Measurements from ENCODE around the gene EGFR. TPM values are rescaled to one million over a fixed set of nuclear protein-coding genes. Genes with fewer than 3 reads are reported as not detected.

The EGFR gene
- total RNA-seq, 4 donors from 2014 or later: 79.3 to 125 (median 110) TPM

DNA sequence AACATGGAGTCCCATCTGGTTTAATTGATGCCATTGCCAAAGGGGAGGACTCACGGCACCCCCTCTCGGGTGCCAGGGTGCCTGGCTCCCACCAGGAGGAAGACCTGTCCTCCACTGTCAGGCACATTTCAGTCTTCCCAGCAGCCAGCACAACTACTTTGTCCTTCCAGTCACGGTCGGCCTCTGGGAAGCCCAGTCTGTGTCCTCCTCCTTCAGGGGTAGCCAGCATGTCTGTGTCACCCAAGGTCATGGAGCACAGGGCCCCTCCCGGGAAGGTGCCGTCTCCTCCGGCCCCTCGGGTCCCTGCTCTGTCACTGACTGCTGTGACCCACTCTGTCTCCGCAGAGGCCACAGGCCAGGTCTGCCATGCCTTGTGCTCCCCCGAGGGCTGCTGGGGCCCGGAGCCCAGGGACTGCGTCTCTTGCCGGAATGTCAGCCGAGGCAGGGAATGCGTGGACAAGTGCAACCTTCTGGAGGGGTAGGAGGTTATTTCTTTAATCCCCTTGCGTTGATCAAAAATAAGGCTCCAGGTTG, 142.4 kb downstream of the EGFR start:
- Histone ChIP-seq H3K4me3 (no peak overlapping the region), H3K9me3 (no peaks in the 10 kb centered on the region), H3K27ac (replicated peaks in 1 of 4) (no peak overlapping the region), H3K4me1 (peaks cover 0 to 2% (median 0%) of the 10 kb centered on the region in 4 donors), H3K36me3 (peaks cover 62 to 99% (median 79%) of the 10 kb centered on the region in 4 donors), H3K27me3 (no peaks in the 10 kb centered on the region)
- TF ChIP-seq POLR2A (IDR thresholded peaks at IDR 0.05; ENCODE audit: low read depth) (no peak), EP300 (IDR thresholded peaks at IDR 0.05) (no peak), POLR2AphosphoS5 (IDR thresholded peaks at IDR 0.05) (no peak)
- TF ChIP-seq, protein P1, sequence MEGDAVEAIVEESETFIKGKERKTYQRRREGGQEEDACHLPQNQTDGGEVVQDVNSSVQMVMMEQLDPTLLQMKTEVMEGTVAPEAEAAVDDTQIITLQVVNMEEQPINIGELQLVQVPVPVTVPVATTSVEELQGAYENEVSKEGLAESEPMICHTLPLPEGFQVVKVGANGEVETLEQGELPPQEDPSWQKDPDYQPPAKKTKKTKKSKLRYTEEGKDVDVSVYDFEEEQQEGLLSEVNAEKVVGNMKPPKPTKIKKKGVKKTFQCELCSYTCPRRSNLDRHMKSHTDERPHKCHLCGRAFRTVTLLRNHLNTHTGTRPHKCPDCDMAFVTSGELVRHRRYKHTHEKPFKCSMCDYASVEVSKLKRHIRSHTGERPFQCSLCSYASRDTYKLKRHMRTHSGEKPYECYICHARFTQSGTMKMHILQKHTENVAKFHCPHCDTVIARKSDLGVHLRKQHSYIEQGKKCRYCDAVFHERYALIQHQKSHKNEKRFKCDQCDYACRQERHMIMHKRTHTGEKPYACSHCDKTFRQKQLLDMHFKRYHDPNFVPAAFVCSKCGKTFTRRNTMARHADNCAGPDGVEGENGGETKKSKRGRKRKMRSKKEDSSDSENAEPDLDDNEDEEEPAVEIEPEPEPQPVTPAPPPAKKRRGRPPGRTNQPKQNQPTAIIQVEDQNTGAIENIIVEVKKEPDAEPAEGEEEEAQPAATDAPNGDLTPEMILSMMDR (IDR thresholded peaks at IDR 0.05): no peak
- 95% methylated on average over 7 of the region's 16 CpGs for WGBS
- intact Hi-C loops (cut with DNase I): no loop called here
- DNase-seq (ENCODE audit: extremely low spot score): no peak

DNA sequence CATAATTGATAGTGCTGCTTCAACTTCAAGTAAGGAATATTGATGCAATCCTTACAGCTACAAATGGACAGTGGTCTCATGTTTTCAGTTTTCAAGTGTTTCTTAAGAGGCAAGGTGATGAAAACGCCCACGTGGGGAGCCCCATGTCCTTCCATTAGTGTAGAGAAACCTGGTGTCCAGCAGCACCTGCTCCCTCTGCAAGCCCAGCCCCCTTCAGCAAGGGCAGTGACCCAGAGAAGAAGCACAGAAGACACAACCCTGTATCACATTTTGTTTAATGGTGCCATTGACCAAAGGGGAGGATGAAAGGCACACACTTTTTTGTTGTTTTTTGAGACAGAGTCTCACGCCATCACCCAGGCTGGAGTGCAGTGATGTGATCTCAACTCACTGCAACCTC, 143.7 kb downstream of the EGFR start:
- intact Hi-C loops (cut with DNase I): no loop called here
- WGBS: 100% methylated on average over 1 of the region's 3 CpGs
- Histone ChIP-seq H3K27ac (replicated peaks in 1 of 4) (no peak overlapping the region), H3K4me1 (no peaks in the 10 kb centered on the region), H3K4me3 (no peak overlapping the region), H3K36me3 (peaks cover 50 to 92% (median 72%) of the 10 kb centered on the region in 4 donors), H3K27me3 (no peaks in the 10 kb centered on the region), H3K9me3 (no peaks in the 10 kb centered on the region)
- TF ChIP-seq, protein P1 (IDR thresholded peaks at IDR 0.05): no peak
- DNase-seq (ENCODE audit: extremely low spot score): no peak

GRCh38 chr7:55163733-55164132, 144.9 kb downstream of the EGFR start:
- DNase-seq (ENCODE audit: extremely low spot score): no peak
- H3K4me3 ChIP-seq: no peak overlapping the region
- TF ChIP-seq EP300 (IDR thresholded peaks at IDR 0.05) (no peak), POLR2A (IDR thresholded peaks at IDR 0.05; ENCODE audit: low read depth) (no peak), POLR2AphosphoS5 (IDR thresholded peaks at IDR 0.05) (no peak)
- TF ChIP-seq, protein P1 (IDR thresholded peaks at IDR 0.05): no peak
- 84% methylated on average over 11 of the region's 11 CpGs for WGBS
- H3K9me3 ChIP-seq: no peaks in the 10 kb centered on the region
- H3K27me3 ChIP-seq: no peaks in the 10 kb centered on the region
- intact Hi-C loops (cut with DNase I): no loop called here
- no peaks in the 10 kb centered on the region for H3K4me1 ChIP-seq
- H3K36me3 ChIP-seq: peaks cover 38 to 81% (median 60%) of the 10 kb centered on the region in 4 donors
- no peak overlapping the region for H3K27ac ChIP-seq (replicated peaks in 1 of 4)

DNA sequence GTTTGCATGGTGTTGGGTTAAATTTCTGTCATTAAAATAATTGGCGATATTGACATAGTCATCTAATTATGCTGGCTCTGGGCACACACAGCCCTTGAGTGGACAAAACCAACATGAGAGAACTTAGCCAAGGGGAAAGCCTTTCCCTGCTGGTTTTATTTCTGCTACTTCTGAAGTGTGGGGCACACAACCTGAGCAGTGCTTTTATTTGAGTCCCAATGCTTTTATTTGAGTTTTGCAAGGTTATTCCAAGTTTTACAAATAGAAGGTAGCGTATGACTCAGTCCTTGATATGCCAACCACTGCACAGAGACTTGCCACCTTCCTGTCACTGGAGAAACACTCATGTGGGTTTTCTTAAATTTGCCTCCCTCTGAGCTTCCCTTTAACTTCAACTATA, 145.7 kb downstream of the EGFR start:
- no peak overlapping the region for H3K4me3 ChIP-seq
- no peaks in the 10 kb centered on the region for H3K9me3 ChIP-seq
- intact Hi-C loops (cut with DNase I): no loop called here
- H3K27ac ChIP-seq (replicated peaks in 1 of 4): no peak overlapping the region
- H3K36me3 ChIP-seq: peaks cover 32 to 78% (median 53%) of the 10 kb centered on the region in 4 donors
- no peak for TF ChIP-seq POLR2AphosphoS5 (IDR thresholded peaks at IDR 0.05)
- no peak for TF ChIP-seq EP300 (IDR thresholded peaks at IDR 0.05)
- TF ChIP-seq, protein P1 (IDR thresholded peaks at IDR 0.05): no peak
- TF ChIP-seq POLR2A (IDR thresholded peaks at IDR 0.05; ENCODE audit: low read depth): no peak
- WGBS: 97% methylated on average over 2 of the region's 2 CpGs
- no peaks in the 10 kb centered on the region for H3K4me1 ChIP-seq
- H3K27me3 ChIP-seq: no peaks in the 10 kb centered on the region
- DNase-seq (ENCODE audit: extremely low spot score): no peak

Measured in esophagus muscularis mucosa (tissue), 4 donors.